H1 (cell line): Measurements from ENCODE around the gene CD4. TPM values are rescaled to one million over a fixed set of nuclear protein-coding genes. Genes with fewer than 3 reads are reported as not detected.
A peak's percentile ranks its signal among the peaks of the same experiment; 100 is the strongest.

ENCODE experiments used
- CTCF ChIA-PET: fragments of 300-600 bp; sonication (Branson Sonifier 250); formaldehyde crosslinking; loops from one replicate; lab custom pipeline; 2021; ENCODE audit not compliant: partially characterized antibody; lab: Charles Lee
- POLR2A ChIA-PET: fragments of 300-600 bp; sonication (Branson Sonifier 250); formaldehyde crosslinking; loops from one replicate; lab custom pipeline; 2021; ENCODE audit warnings: inconsistent platforms; ENCODE audit not compliant: partially characterized antibody; lab: Charles Lee
- DNase-seq, 2 experiments: peaks; one replicate each; pipeline versions ENCODE4 v3.0.0 to v3.0.0-alpha.2; 2010 to 2022; ENCODE audit warnings: low spot score in 2 of 2, low read depth in 1 of 2, mixed read lengths in 1 of 2
- FAIRE-seq: peaks from 2 replicates; lab custom pipeline; 2011; peaks lifted over from hg19 to GRCh38; lab: Jason Lieb, UNC
- H2AFZ ChIP-seq: 2 replicates; pipeline ENCODE4 v1.8.1; 2012; ENCODE audit warnings: low read length, inconsistent platforms
- H2AK5ac ChIP-seq: 2 replicates; pipeline ENCODE4 v1.6.1; 2013; ENCODE audit warnings: low read depth, low read length
- H2BK120ac ChIP-seq: replicated peaks from 2 replicates; pipeline ENCODE3; 2013; ENCODE audit warnings: low read depth, low read length, inconsistent platforms
- H2BK12ac ChIP-seq: 2 replicates; pipeline ENCODE4 v1.6.1; 2013; ENCODE audit warnings: low read depth, low read length
- H2BK15ac ChIP-seq: 2 replicates; pipeline ENCODE4 v1.6.1; 2013; ENCODE audit warnings: low read length
- H2BK20ac ChIP-seq: 2 replicates; pipeline ENCODE4 v1.6.1; 2013; ENCODE audit warnings: low read length
- H2BK5ac ChIP-seq: 2 replicates; pipeline ENCODE4 v1.6.1; 2013; ENCODE audit warnings: low read depth, low read length
- H3K14ac ChIP-seq: 2 replicates; pipeline ENCODE4 v1.6.1; 2013; ENCODE audit warnings: inconsistent platforms; ENCODE audit not compliant: insufficient read length
- H3K18ac ChIP-seq: 2 replicates; pipeline ENCODE4 v1.6.1; 2013; ENCODE audit warnings: low read length; ENCODE audit errors: extremely low read depth
- H3K23ac ChIP-seq: 2 replicates; pipeline ENCODE4 v1.6.1; 2013; ENCODE audit warnings: inconsistent platforms; ENCODE audit not compliant: insufficient read length
- H3K23me2 ChIP-seq: 2 replicates; pipeline ENCODE4 v1.6.1; 2013; ENCODE audit warnings: low read depth, low read length
- H3K27ac ChIP-seq: 2 replicates; pipeline ENCODE4 v1.6.1; 2011; ENCODE audit warnings: low read depth, low read length, inconsistent platforms
- H3K27me3 ChIP-seq, 4 experiments: replicated peaks in 1 of 4; 1 replicate in 1 of 4; 2 replicates in 3 of 4; pipeline versions ENCODE4 v1.6.1 to v1.8.1; 2011 to 2013; ENCODE audit warnings: low read length in 3 of 4, mild to moderate bottlenecking in 3 of 4, inconsistent platforms in 2 of 4, mixed read lengths in 2 of 4, moderate library complexity in 1 of 4; ENCODE audit not compliant: control insufficient read depth in 3 of 4, insufficient read depth in 3 of 4; ENCODE audit errors: extremely low read depth in 1 of 4
- H3K36me3 ChIP-seq, 4 experiments: 2 replicates each; pipeline versions ENCODE4 v1.6.1 to v1.8.1; 2011 to 2013; ENCODE audit warnings: mild to moderate bottlenecking in 4 of 4, low read length in 3 of 4, moderate library complexity in 2 of 4, control low read depth in 1 of 4, inconsistent platforms in 1 of 4; ENCODE audit not compliant: insufficient read depth in 4 of 4, control insufficient read depth in 2 of 4
- H3K4ac ChIP-seq: replicated peaks from 2 replicates; pipeline ENCODE3; 2013; ENCODE audit warnings: low read length, low read depth, mixed read lengths, inconsistent platforms; ENCODE audit not compliant: insufficient read length
- H3K4me1 ChIP-seq, 4 experiments: replicated peaks in 1 of 4; 1 replicate in 1 of 4; 2 replicates in 3 of 4; pipeline versions ENCODE4 v1.6.1 to v1.8.1; 2011 to 2013; ENCODE audit warnings: low read length in 3 of 4, inconsistent platforms in 2 of 4, mixed read lengths in 1 of 4; ENCODE audit not compliant: insufficient read depth in 4 of 4, control insufficient read depth in 3 of 4
- H3K4me2 ChIP-seq, 2 experiments: 2 replicates each; pipeline versions ENCODE4 v1.6.1 to v1.8.1; 2011 to 2013; ENCODE audit warnings: low read depth in 2 of 2, low read length in 2 of 2, control low read depth in 1 of 2, inconsistent platforms in 1 of 2, mild to moderate bottlenecking in 1 of 2; ENCODE audit not compliant: insufficient read depth in 1 of 2
- H3K4me3 ChIP-seq, 4 experiments: fragments of 200-600, 300-600 bp in 1 of 4; sonication (generic), shearing (Covaris generic), sonication (Bioruptor Twin) in 1 of 4; 2 replicates each; pipeline versions ENCODE4 v1.5.1 to v1.8.1; 2011 to 2016; ENCODE audit warnings: low read length in 4 of 4, low read depth in 3 of 4, control low read depth in 2 of 4, inconsistent platforms in 2 of 4, mild to moderate bottlenecking in 2 of 4, mixed read lengths in 1 of 4, moderate library complexity in 1 of 4; ENCODE audit not compliant: insufficient read depth in 2 of 4; ENCODE audit errors: extremely low read depth in 1 of 4
- H3K56ac ChIP-seq: replicated peaks from 2 replicates; pipeline ENCODE3; 2013; ENCODE audit warnings: low read depth, mild to moderate bottlenecking, mixed read lengths, low read length, inconsistent platforms; ENCODE audit not compliant: insufficient read length
- H3K79me1 ChIP-seq: 2 replicates; pipeline ENCODE4 v1.6.1; 2013; ENCODE audit warnings: low read depth, low read length, control low read depth
- H3K79me2 ChIP-seq, 2 experiments: 2 replicates each; pipeline versions ENCODE4 v1.6.1 to v1.8.1; 2012 to 2013; ENCODE audit warnings: low read length in 2 of 2, mild to moderate bottlenecking in 2 of 2, inconsistent platforms in 1 of 2; ENCODE audit not compliant: insufficient read depth in 2 of 2, control insufficient read depth in 1 of 2
- H3K9ac ChIP-seq, 4 experiments: replicated peaks in 1 of 4; 1 replicate in 1 of 4; 2 replicates in 3 of 4; pipeline versions ENCODE4 v1.6.1 to v1.8.1; 2011 to 2013; ENCODE audit warnings: low read depth in 3 of 4, low read length in 3 of 4, control low read depth in 2 of 4, mild to moderate bottlenecking in 2 of 4, moderate library complexity in 2 of 4, inconsistent platforms in 1 of 4; ENCODE audit errors: extremely low read depth in 1 of 4
- H3K9me3 ChIP-seq, 2 experiments: 2 replicates each; pipeline versions ENCODE4 v1.6.1 to v1.8.1; 2012 to 2013; ENCODE audit warnings: mild to moderate bottlenecking in 2 of 2, moderate library complexity in 2 of 2, control low read depth in 1 of 2, inconsistent platforms in 1 of 2, low read depth in 1 of 2, low read length in 1 of 2, mixed read lengths in 1 of 2; ENCODE audit not compliant: insufficient read depth in 2 of 2
- H4K20me1 ChIP-seq, 2 experiments: replicated peaks in 1 of 2; 2 replicates each; pipeline versions ENCODE3 to v1.8.1; 2011 to 2013; ENCODE audit warnings: inconsistent platforms in 2 of 2, low read length in 2 of 2, mild to moderate bottlenecking in 1 of 2; ENCODE audit not compliant: insufficient read depth in 2 of 2, control insufficient read depth in 1 of 2
- H4K5ac ChIP-seq: 2 replicates; pipeline ENCODE4 v1.6.1; 2013; ENCODE audit warnings: low read length, low read depth, mixed read lengths, inconsistent platforms; ENCODE audit not compliant: insufficient read length
- H4K8ac ChIP-seq: 2 replicates; pipeline ENCODE4 v1.8.0; 2013; ENCODE audit warnings: mild to moderate bottlenecking, moderate library complexity, low read length, inconsistent platforms; ENCODE audit not compliant: insufficient read depth; ENCODE audit errors: extremely low read depth
- H4K91ac ChIP-seq: replicated peaks from 2 replicates; pipeline ENCODE3; 2013; ENCODE audit warnings: low read length, mixed read lengths, inconsistent platforms; ENCODE audit not compliant: insufficient read length
- BCL11A ChIP-seq, 2 experiments: IDR thresholded peaks; one replicate each; pipeline ENCODE4 v1.6.1; 2011; ENCODE audit warnings: low read depth in 2 of 2, low read length in 2 of 2, mild to moderate bottlenecking in 2 of 2
- BRCA1 ChIP-seq: IDR thresholded peaks from 2 replicates; pipeline ENCODE4 v1.6.1; 2012; ENCODE audit warnings: low read depth, low read length, improper control_type of control experiment
- EZH2 ChIP-seq: fragments of 200-600 bp; sonication (generic); IDR thresholded peaks from 2 replicates; pipeline ENCODE4 v1.7.1; 2012; ENCODE audit warnings: low read depth, mild to moderate bottlenecking, moderate library complexity, low read length, inconsistent platforms; ENCODE audit not compliant: severe bottlenecking
- POLR2AphosphoS5 ChIP-seq: IDR thresholded peaks from 2 replicates; pipeline ENCODE4 v1.6.1; 2011; ENCODE audit warnings: low read depth, low read length
- SP4 ChIP-seq: IDR thresholded peaks from 2 replicates; pipeline ENCODE4 v1.6.1; 2012; ENCODE audit warnings: low read length, inconsistent platforms
- SRF ChIP-seq: IDR thresholded peaks from 2 replicates; pipeline ENCODE4 v1.6.1; 2011; ENCODE audit warnings: mild to moderate bottlenecking, low read depth, low read length, moderate library complexity
- SUZ12 ChIP-seq: fragments of 200-600 bp; sonication (generic); IDR thresholded peaks from 2 replicates; pipeline ENCODE4 v1.6.1; 2012; ENCODE audit warnings: mild to moderate bottlenecking, inconsistent platforms, low read length, moderate library complexity, mixed read lengths
- TAF1 ChIP-seq: IDR thresholded peaks from 2 replicates; pipeline ENCODE4 v1.6.1; 2011; ENCODE audit warnings: mild to moderate bottlenecking, low read depth, low read length
- WGBS, 2 experiments: shearing (Covaris generic) in 1 of 2; methylation state at CpG; one replicate each; pipeline versions ENCODE4 v1.1.6 to v1.1.7; 2013 to 2015; ENCODE audit warnings: low lambda C conversion rate in 2 of 2, mixed read lengths in 2 of 2, inconsistent platforms in 1 of 2, low coverage in 1 of 2, missing lambda C conversion rate in 1 of 2; ENCODE audit not compliant: insufficient replicate concordance in 2 of 2, insufficient coverage in 1 of 2, insufficient read length in 1 of 2; ENCODE audit errors: extremely low coverage in 1 of 2, missing lambda C conversion rate in 1 of 2; 5-methylcytosine and 5-hydroxymethylcytosine counted together
- polyA plus RNA-seq, 7 experiments: library from polyadenylated mRNA; depleted of rRNA in 3 of 7; stranded (reverse) in 5 of 7; unstranded in 2 of 7; fragments of >200 nt in 5 of 7; fragments of 200-250 nt in 2 of 7; gene quantifications; 1 replicate in 5 of 7; 2 replicates in 1 of 7; 4 replicates in 1 of 7; pipeline versions ENCODE4 v1.2.1 to v1.2.3, GENCODE V29; 2011 to 2013; ENCODE audit warnings: missing spikeins in 2 of 7, mixed read lengths in 2 of 7
- total RNA-seq: library from RNA; stranded (reverse); fragmentation: NEBNext Ultra II Directional; extraction: Animal tissue kit (Norgen Biotek cat#: 25700); gene quantifications from 2 replicates; pipeline ENCODE4 v1.2.1, GENCODE V29; 2021
- TF ChIP-seq, protein P1 (sequence below): IDR thresholded peaks from 2 replicates; pipeline ENCODE4 v1.6.1; 2011; ENCODE audit warnings: low read length, improper control_type of control experiment

Gene CD4
- total and polyA plus RNA-seq, 2 of the 8 experiments (the other 6 are each of a cell fraction or from before 2014, with no cell fraction given), result 3.4 to 5.1 TPM

DNA sequence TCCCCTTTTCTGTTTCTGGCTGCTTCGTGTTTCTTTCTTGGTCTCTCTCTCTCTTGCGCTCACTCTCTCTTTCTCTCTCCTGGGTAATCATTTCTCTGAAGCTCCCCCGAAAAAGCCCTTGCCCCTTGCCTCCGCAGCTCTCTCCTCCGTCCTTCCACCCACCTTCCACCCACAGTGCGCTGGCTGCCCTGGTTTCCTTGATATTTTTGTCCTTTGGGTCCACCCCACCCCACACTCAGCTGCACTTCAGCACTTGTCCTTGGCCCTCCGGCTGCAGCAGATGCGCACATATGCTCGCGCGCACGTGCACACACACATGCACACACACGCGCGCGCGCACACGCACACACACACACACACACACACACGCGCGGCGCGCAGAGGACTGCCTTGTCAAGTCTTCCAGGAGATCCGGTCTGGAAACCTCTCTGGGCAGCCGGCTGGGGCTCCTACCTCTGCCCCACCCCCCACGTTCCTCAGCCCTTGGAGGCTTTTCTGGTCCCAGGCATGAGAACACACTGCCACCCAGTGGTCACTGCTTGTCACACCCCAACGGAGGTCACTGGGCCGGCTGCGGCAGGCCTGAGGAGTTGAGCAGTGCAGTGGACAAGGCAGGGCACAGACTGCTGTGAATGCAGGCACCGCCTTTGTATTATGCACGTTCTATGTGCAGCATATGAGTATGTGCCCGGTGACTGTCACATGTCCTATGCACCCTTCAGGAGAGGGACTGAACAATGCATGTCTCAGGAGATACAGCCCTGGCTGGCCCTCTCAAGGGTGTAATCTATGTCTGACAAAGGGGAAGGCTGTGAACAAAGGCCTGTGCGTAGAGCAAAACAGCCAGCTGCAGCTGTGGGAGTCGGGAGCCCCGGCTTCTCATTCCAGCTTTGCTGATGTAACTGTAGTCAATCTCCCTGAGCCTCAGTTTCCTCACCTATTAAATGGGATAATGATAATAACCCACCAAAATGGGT, 10.5 kb upstream of the CD4 start:
- peak overlapping the region; percentile 2 for H4K91ac ChIP-seq
- H2BK120ac ChIP-seq, result no peak overlapping the region
- CTCF ChIA-PET, result interaction anchor here (0.6 to 29.6 kb wide), 24 partner anchors 9 to 971 kb away, joined by 3 to 532 read pairs (median 5); partner anchors contain the start of genes CD4, GNB3, GPR162 and LAG3
- no peaks in the 10 kb centered on the region for H3K36me3 ChIP-seq
- FAIRE-seq (peak; percentile 62), DNase-seq (peak; percentile 82 to 96)
- peak overlapping the region; percentile 14 for H2AFZ ChIP-seq
- H3K27ac ChIP-seq, result no peak overlapping the region
- H2BK5ac ChIP-seq, result peak overlapping the region; percentile 61; the same call in 1 of the 2 replicates
- H3K4me3 ChIP-seq, result peak overlapping the region; percentile 29 to 67 (median 54)
- no peaks in the 10 kb centered on the region for H4K20me1 ChIP-seq
- WGBS, 2 experiments, result 10% methylated on average over 35 of the region's 35 CpGs; no CpG with 5 or more reads in 1 of the 2 experiments
- H3K4me2 ChIP-seq, result peak overlapping the region; percentile 88 to 90
- no peak overlapping the region for H4K8ac ChIP-seq
- peak overlapping the region; percentile 93 for H2BK12ac ChIP-seq
- no peak overlapping the region for H3K23ac ChIP-seq
- H3K27me3 ChIP-seq, result peaks cover 0 to 23% (median 17%) of the 10 kb centered on the region in 4 experiments; a peak in 5 of 7 replicates
- peak overlapping the region; percentile 63; the same call in 1 of the 2 replicates for H2BK20ac ChIP-seq
- peaks cover 5 to 18% (median 13%) of the 10 kb centered on the region in 4 experiments for H3K4me1 ChIP-seq
- H3K56ac ChIP-seq, result no peak overlapping the region
- POLR2A ChIA-PET, result interaction anchor here (0.9 to 10.4 kb wide), 17 partner anchors 8 to 166 kb away, joined by 3 to 97 read pairs (median 4); partner anchors contain the start of genes CD4, COPS7A, GPR162 and MLF2
- 0 out of 7 replicates have a peak overlapping the region, but pooled peaks of 1 of the 4 experiments have one; percentile 1 for H3K9ac ChIP-seq
- H4K5ac ChIP-seq, result no peak overlapping the region
- H3K23me2 ChIP-seq, result peaks cover 11% of the 10 kb centered on the region
- no peak overlapping the region for H3K4ac ChIP-seq
- no peaks in the 10 kb centered on the region for H3K79me2 ChIP-seq
- H2AK5ac ChIP-seq, result no peak overlapping the region
- no peak overlapping the region for H3K14ac ChIP-seq
- no peaks in the 10 kb centered on the region for H3K79me1 ChIP-seq
- H2BK15ac ChIP-seq, result peak overlapping the region; percentile 98
- peak overlapping the region; percentile 97 for H3K18ac ChIP-seq
- H3K9me3 ChIP-seq, result no peaks in the 10 kb centered on the region
- TF ChIP-seq SP4, result no peak
- TF ChIP-seq EZH2, result peak; percentile 10
- TF ChIP-seq BCL11A (IDR thresholded peaks at IDR 0.05; ENCODE audit: low read depth in 2 of 2, low read length in 2 of 2), result no peak
- TF ChIP-seq SUZ12, result no peak
- peak; percentile 46 for TF ChIP-seq POLR2AphosphoS5
- TF ChIP-seq BRCA1, result no peak
- 0 out of 2 replicates have a peak, but pooled peaks have one; percentile 47 for TF ChIP-seq TAF1
- 0 out of 2 replicates have a peak, but pooled peaks have one; percentile 23 for TF ChIP-seq SRF
- TF ChIP-seq, protein P1, sequence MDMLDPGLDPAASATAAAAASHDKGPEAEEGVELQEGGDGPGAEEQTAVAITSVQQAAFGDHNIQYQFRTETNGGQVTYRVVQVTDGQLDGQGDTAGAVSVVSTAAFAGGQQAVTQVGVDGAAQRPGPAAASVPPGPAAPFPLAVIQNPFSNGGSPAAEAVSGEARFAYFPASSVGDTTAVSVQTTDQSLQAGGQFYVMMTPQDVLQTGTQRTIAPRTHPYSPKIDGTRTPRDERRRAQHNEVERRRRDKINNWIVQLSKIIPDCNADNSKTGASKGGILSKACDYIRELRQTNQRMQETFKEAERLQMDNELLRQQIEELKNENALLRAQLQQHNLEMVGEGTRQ, result no peak
